MM.1S (cell line): ENCODE measurements around the gene GLB1L2.

Source experiments
- EZH2 ChIP-seq: fragments of 300-600 bp; sonication (generic); optimal IDR thresholded peaks from 2 replicates; pipeline ENCODE3; 2017; ENCODE audit warnings: low read depth, mild to moderate bottlenecking, antibody characterized with exemption, low read length, mixed read lengths
- EZH2phosphoT487 ChIP-seq: fragments of 300-600 bp; sonication (generic); IDR thresholded peaks from 2 replicates; pipeline ENCODE4 v1.6.1; 2018; ENCODE audit warnings: antibody characterized with exemption, low read length
- TF ChIP-seq, protein P1 (sequence below): fragments of 300-600 bp; sonication (generic); IDR thresholded peaks from 2 replicates; pipeline ENCODE4 v1.5.1; 2016; ENCODE audit warnings: antibody characterized with exemption, low read length, mixed read lengths

DNA sequence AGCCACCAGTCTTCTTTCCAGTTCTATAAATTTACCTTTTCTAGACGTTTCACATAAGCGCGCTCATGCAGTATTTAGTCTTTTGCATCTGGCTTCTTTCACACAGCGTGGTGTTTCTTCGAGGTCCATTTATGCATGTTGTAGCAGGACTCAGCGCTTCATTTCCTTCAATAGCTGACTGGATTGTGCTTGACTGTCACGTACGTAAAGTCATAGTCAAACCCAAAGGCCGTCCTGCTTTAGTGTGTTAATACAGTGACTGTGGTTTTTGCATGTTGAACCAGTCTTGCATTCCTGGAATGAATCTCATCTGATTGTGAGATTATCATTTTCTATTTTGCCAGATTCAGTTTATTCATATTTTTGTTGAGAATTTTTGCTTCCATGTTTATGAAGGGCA is 37.1 kb upstream of the GLB1L2 start:
- TF ChIP-seq, protein P1, sequence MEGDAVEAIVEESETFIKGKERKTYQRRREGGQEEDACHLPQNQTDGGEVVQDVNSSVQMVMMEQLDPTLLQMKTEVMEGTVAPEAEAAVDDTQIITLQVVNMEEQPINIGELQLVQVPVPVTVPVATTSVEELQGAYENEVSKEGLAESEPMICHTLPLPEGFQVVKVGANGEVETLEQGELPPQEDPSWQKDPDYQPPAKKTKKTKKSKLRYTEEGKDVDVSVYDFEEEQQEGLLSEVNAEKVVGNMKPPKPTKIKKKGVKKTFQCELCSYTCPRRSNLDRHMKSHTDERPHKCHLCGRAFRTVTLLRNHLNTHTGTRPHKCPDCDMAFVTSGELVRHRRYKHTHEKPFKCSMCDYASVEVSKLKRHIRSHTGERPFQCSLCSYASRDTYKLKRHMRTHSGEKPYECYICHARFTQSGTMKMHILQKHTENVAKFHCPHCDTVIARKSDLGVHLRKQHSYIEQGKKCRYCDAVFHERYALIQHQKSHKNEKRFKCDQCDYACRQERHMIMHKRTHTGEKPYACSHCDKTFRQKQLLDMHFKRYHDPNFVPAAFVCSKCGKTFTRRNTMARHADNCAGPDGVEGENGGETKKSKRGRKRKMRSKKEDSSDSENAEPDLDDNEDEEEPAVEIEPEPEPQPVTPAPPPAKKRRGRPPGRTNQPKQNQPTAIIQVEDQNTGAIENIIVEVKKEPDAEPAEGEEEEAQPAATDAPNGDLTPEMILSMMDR = no peak
- TF ChIP-seq EZH2 (no peak), EZH2phosphoT487 (no peak)
